Hypothalamus (tissue), 51 donors: ENCODE measurements around the gene SREBF1.
A peak's percentile ranks its signal among the peaks of the same experiment; 100 is the strongest.

Source experiments
- DNase-seq, 51 donors: peaks; one replicate each; lab custom pipeline; 2025; lab: John Stamatoyannopoulos, UW

Gene SREBF1

DNA sequence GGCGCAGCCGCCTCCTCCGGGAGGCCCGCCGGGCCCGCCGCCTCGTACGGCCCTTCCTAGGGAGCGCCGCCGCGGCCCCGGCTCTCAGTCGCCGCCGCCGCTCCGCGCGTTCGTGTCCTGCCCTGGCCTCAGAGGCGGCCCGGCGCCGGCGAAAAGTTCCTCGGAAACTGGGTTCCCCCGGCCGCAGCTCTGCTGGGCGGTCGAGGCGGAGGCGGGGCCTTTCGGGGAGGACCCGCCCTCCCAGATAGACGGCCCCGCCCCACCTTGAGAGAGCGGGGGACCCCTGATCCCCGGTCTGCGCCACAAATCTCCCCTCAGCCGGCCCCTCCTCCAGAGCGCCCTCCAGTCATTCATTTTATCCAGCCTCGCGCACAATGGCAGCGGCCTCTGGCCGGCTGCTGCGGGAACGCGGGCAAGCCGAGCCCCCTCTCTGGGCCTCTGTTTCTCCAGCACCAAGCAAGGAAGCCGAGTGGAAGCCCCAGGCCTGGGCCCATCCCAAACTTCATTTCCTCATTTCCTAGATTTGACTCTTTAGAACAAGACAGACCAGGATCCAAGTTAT, at the start of gene SREBF1:
SREBF1 (minus strand) TSS at position 169 of the 562 bp plus-strand sequence. CDS start 169 bp downstream, outside the sequence.
- DNase-seq, result peak in 34 of 51 donors; percentile 16 to 83 (median 56)

DNA sequence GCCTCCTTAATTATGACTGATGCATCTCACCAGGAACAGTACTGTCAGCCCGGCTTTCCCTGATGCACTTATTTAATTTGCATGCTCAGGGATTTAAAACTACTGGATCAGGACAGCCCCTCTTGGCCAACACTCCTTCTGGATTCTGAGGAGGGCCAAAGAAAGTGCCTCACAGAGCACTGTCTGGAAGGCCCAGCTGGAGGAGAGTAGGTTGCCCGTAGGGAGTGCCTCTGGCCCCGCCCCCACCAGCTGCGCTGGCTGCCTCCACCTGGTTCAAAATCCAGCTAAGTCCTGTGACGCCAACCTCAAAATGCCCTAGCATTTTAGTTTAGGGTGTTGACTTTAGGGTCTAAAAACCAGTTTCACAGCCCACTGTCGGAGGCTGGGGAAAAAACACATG, 49.4 kb upstream of the SREBF1 start:
- DNase-seq, result no peak

DNA sequence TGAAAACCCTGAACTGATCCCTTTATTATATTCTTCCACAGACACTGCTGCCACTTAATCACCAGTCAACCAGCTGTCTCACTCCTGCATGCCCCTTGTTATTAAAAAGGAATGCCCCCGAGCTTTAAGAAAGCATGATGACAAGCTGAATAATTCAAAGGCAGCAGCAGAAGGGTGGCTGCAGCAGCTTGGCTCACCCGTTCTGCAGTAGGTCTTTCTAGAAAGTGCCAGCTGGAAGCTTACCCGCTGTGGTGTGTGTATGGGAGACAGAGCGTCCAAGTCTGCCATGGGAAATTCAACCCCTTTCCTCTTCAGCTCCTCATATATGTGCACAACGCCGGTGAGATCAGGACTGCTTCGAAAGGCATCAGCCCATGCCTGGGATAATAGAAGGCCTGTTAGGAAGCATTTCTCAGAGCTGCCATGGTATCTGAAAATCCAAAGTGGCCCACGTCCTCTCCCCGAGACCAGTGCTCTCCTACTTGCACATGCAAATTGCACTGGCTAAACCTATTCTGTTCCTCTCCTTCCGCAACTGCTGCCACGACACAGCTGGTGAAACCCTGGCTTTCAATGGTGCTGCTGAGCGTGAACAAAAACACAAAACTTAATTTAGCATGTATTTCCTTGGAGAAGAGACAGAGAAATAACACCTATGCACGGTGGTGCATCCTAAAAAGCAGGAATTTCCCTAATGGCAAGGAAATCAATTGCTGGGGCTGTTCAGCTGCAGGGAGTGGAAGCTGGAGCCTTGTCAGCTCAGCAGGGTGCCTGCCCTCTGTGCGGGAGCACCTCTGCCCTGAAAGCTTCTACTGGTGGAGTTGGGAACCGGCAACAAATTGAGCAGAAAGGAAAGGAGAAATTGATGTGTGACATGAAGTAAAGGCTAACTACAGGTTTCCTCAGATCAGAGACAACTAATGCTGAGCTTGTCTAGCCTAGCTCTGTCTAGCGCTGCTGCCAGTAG, 47.9 kb upstream of the SREBF1 start:
- peak in 9 of 51 donors; percentile 12 to 37 (median 24) for DNase-seq

DNA sequence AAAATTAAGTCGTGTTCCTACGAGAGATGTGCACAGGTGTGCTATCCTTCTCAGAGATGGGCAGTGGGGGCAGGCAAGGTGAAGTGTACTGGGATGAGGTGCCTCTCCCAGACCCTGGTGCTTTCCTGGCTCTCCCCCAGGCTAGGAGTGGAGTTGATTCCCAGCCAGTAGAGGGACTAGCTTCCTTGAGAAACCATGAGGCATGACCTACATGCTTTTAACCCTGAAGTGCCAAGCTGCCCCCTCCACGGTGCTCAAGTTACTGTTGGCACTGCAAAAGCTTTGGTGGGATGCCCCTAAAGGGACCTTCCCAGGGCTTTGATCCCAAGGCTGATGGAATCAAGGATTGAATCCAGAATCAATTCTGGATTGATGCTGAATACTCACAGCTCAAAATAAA, 47.0 kb upstream of the SREBF1 start:
- no peak for DNase-seq

DNA sequence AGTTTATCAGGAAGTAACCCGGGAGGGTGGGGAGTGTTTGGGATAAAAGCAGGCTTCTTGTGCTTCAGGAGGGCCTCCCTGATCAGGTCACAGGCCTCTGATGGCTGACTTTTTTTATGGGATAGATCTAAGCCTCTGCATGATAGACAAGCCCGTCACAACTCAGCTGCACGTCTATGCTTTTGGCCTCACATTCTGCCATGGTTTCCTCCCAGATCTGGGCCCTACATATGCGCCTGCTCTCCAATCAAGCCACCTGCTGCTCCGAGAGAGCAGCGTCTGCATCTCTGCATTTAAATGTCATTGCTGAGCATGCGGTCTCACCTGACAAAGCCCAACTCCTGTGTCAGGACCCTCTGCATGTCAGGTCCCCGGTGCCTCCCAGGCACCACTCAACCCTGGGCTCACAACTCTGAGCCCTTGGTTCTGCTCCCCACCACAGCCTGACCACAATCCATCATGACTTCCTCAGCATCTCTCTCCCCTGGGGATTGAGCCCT, 45.3 kb upstream of the SREBF1 start:
- no peak for DNase-seq

DNA sequence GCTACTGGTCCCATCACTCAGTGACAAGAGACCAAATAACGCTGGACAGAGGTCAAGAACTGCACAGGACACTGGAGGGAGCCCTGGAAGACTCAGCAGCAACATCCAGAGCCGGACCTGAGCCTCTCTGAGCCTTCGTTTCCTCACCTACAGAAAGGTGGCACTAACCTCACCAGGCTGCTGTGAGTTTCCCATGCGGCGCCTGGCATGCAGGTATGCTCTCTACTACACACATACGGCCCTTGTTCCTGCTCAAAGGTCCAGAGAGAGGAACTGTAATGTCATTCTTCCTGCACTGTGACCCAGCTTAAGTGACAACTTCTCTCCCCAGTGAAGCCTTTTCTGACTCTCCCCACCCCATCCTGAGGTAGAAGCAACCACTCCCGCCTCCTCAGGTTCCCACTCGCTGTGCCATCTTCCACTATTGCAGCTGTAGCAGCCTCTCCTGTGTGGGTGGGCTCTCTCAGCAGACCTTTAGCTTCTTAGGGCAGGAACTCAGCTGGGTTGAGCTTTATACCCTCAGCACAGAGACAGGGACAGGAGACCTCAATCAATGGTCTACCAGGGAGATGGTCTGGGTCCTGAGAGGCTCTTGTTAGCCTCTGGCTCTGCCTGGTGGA, 43.9 kb upstream of the SREBF1 start:
- no peak for DNase-seq

DNA sequence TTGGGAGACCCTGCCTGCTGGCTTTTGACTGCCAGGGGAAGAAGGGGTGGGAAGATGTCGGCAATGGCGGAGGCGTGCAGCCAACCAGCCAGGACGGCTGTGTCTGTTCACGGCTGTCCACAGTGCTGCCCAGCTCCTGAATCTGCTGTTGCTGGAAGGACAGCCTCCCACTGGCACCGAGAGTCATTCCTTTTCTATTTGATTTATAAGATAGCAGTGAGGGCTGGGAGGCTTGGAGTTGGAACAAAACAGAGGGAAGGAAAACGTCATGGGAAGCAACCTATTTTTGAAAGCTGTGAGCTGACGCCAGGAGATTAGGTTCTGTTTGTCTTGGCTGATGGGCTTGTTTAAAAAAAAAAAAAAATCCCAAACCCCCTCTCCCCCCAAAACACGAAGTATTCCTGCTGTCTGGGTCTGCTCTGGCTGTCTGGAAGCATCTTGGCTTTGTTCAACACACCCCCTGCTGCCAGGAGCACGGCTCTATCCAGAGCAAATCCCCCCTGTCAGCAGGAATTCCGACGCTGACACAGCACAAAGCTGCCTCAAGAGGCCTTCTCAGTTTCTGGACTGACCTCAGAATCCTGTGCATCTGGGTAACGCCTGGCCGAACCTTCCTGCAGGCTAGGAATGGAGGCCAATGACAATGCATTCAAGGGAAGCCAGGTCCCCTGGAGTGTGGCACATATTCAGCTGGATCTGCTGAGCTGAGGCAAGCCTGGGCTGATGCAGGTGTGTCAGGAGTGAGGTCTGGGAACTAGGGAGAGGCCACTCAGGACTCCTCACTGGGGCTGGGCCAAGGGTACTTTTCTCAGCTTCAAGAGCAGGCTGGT, 41.0 kb upstream of the SREBF1 start:
- peak in 18 of 51 donors; percentile 18 to 53 (median 32) for DNase-seq

DNA sequence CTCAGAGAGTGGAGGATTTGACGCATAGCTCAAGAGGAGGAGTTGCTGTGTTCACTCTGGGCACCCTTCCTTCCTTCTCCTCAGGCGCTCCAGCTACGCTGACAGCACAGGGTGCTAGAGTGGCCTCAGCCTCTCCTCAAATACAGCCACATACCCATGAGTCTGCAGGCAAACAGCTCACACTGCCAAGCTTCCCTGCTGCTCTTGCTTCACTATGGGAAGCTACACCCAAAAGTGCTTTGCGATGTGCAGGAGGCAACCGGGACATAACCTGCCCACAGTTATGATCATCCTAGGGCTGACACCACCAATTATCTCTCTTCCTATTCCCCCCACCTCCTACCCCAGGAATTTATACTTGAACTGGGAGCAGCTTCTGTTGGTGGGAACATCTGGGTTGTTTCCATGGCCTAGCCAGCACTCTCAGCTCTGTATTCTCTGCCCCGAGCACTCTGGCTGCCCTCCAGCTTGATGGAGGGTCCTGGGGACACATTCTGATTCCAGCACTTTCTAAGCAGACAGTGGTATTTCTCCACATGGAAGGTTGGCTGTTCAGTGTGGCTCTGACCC, 40.3 kb upstream of the SREBF1 start:
- DNase-seq, result peak in 1 of 51 donors; percentile 43

DNA sequence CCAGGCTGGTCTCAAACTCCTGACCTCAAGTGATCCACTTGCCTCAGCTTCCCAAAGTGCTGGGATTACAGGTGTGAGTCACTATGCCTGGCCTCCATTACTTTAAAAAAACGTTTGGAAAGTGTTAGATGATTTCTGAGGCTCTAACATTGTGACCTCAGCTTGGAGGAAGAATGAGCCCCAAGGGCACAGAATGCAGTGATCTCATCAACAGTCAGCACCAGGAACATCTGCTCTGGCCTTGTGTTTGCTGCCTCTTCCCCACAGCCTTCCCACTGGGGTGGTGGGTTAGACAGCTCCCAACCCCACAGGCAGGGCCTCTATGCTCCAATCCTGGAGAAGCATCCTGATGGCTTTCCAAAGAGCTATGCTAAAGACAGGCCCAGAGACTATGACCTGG, 37.7 kb upstream of the SREBF1 start:
- no peak for DNase-seq

DNA sequence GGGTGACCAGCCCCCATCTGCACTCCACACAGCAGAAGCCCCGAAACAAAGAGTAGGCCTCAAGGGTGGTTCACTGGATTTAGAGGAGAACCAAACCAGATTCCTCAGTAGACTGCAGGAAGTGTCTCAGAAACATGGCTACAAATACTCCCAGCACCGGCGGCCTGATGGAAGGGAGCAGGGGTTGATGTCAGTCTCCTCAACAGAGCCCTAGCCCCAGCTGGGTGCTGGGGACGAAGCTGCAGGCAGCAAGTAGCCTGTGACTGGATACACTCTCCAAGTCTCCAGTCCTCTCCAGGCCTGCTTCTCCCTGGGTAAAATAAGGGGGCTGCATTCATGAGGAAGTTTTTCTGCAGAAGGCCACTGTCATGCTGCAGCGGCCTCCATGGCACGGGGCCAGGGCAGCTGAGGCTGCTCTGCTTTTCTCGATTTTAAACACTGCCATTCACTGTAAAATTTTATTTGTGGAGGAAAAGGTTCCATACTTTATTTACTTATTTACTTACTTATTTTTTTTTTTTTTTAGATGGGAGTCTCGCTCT, 36.7 kb upstream of the SREBF1 start:
- peak in 10 of 51 donors; percentile 15 to 50 (median 24) for DNase-seq

DNA sequence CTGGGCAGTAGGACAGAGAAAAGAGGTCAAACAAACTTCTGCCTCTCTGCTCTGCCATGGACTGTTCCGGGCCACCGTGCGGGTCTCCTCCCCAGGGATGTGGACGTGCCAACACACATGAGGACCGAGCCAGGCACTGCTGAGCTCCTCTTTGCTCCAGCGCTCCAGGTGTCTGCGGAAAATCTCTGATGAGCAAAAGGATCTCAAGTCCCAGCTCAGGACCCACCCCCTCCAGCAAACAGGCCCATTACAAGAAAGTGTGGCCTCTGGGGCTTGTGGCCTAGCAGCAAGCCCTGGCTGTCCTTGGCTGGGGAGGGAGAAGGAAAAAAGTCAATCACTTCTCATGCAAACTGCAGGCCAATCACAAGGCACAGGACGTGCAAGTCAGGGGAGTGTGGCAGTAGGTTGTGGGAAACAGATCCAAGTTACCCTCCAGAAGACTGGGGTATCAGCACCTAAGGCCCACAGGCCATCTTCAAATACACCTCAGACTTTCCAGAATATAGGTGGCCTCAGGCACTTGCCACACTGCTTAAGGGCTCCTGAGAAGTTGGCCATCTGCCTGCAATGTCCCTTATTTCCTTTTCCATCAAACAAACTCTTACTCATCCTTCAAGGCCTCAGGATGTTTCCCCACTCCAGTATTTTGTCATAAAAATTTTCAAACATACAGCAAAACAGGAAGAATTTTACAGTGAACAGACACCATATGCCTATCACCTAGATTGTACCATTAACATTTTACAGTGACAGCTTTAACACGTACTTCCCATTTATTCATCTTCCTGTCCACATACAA, 36.0 kb upstream of the SREBF1 start:
- DNase-seq, result no peak

DNA sequence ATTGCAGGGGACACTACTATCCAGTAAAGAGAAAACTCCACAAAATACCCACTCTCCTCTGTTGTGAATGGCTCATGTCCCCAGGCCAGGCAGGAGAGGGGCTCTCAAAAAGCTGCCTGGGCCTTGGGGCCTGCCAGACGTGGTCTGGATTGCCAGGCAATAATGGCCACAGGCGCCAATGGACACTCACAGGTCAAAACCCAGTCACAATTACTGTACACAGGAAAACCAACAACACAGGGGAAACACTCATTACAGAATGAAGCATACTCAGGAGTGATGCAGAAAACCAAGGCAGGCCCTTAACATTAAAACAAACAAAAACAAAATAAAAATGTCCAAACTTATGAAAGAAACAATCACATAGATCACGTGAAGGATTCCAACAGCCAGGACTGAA, 35.1 kb upstream of the SREBF1 start:
- no peak for DNase-seq

DNA sequence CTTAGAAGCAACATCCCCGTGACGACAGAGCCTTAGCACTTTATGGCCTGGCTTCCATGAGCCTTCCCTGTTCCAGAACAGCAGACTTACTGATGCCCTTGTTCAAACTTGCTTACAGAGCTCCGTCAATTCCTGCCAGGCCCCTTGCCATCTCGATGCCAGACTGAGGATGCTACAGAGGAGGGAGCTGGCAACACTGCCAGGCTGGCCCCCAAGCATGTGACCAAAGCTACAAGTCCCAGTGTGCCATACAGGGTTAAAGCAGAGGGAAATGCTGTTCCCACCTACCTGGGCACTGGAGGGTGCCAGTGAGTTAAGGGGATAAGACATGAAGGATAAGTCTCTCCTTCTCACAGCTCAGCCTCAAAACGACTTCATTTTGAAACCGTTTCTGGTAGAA, 33.5 kb upstream of the SREBF1 start:
- DNase-seq, result peak in 1 of 51 donors; percentile 25

DNA sequence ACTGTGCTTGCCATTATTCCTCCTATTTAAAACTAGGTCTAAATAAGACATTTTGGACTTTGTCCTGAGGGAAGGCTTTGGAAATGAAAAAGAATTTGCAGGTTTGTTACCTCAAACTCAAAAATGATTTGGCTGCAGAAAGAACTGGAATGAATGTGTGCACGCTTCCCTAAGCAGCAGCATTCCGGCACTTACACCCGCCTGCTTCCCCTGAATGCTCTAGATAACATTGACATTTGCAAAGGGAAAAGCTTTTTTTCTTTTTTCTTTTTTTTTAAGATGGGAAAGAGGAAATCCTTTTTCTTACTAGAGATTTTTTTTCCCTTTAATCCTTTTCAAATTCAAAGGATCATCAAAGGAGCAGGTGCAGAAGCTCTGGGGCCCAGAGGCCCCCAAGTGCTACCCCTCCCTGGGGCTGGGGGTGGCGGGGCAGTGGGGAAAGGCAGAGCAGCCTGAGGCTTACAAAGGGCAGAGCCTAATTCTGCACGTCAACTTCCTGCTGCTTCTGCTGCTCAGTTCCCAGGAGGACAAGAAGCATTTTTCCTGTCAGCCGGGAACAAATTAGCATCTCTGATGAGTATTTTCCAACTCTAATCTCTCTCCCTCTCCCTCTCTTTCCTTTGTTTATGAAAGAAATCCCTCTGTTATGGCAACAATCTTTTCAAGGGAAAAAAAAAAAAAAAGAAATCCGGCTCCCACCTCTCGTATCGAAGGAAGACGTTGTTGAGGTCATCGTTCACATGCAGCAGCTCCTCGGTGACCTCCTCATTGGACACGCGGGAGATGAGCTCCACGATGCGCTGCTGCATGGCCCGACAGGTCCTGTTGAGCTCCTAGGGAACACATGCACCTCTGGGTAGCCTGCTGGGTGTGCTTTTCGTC, 32.1 kb upstream of the SREBF1 start:
- no peak for DNase-seq

DNA sequence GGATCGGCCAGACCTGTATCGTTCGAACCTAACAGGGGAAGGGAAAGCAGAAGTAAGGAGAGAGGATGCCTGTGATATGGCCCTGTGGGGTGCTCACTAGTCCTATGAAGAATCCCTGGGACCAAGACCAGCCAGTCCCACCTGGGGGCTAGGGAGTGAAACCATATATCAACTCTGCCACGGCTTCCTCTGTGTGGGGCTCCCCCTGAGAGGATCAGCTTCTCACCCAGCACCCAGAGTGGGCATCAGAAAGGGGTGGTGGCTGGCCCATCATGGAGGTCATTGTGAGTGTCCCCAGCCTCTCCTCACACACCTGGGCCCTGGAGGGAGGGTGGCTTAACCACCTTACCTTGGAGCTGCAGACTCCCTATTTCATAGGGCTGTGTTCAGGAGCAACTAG, 30.1 kb upstream of the SREBF1 start:
- no peak for DNase-seq

DNA sequence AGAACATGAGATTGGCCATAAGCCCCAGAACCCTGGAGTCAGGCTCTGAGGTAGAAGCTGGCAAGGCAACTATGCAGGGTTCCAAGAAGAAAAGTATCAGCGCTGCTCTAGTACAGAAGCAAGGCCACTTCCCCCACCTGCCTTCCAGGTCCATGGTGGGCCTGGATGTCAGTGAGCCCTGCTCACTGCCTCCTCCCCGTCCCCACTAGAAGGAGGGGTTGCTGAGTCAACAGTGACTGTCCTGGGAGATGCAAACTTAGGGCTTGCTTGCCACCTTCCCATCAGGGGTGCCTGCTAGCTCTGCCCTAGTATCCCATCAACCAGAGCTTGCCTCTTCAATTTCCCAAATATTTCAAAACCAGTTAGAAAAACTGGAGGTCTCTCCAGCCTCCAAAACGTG, 29.6 kb upstream of the SREBF1 start:
- DNase-seq, result no peak

DNA sequence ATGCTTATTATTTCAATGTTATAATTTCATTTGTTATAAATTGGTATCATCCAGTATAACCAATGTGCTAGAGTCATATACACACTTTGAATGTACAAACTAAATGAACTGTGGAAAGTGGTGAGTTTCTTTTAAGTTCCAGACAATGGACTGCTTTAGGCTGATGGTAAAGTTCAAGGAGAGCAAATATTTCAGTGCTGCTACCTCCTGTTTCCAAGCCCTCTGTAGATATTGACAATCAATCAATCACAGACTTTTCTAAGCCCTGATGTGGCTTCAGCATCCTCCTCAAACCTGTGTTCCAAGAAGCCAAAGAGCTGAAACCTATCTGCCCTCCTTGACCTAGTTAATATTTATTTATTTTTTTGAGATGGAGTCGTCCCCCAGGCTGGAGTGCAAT, 28.2 kb upstream of the SREBF1 start:
- DNase-seq, result no peak

DNA sequence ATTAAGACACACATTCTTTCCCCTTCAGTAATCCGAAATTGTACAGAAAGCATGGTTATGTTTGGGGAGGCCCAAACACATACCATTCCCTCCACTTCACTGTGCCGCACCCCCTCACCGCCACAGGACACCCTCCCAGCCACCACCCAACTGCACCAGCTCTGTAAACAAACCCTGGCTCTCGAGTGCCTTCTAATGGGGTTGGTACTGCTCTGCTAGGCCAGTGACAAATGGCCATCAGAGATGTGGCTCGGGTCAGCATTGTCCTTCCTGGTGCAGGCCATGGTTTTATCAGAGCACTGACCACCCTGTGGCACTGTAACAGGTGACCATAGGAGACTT, 24.0 kb upstream of the SREBF1 start:
- DNase-seq, result no peak
